ENCODE data around the gene PRORP.
"Not testable (repeated sequence)": the region's sequence is repeated elsewhere in the genome, so short reads cannot be mapped to it uniquely, and the experiment has no call there.

PRORP gene

DNA sequence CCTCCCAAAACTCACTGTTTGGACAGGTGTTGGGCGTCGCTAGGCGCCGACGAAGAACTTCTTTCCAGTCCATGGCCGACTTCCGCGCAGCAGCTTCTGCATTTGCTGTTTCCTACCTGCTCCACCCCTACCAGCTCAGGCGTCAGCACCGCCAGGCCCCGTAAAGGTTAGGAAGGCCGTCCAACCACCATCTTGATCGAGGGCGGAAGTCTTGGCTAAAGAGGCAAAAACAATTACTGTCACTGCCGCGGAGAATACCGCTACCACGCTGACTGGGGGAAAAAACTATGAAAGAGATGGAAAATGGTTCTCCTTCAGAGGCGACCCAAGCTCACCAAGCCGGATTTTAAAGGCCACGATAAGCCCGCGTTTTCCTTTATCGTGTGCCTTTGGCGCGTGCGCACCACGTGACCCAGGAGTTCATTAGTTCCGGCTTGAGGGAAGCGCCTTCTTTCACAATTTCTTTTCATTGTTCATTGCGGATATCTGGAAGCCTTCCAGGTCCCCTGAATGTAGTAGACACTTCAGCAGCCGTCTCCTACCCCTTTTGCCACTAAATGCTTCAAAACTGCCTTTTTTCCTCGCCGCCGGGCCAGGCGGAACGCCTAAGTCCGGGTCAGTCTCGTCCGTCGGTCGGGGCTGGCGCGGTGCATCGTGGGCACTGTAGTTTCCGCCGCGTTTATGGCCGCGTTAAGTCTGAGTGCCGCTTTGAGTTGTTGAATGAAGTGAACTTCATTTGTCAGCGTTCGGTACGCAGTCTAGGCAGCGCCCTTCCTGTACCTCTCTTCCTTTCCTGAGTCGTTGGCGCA is at the start of gene PRORP, which contains the start of gene PPP2R3C:
PRORP (plus strand) TSS at position 666 of the 809 bp plus-strand sequence. CDS start 694 bp downstream, outside the sequence.
PPP2R3C (minus strand) TSS at position 104 of the 809 bp plus-strand sequence; CDS start at position 73, 31 bp downstream.
- peak; percentile 86 for DNase-seq

- DNase-seq = no peak
Observed at GRCh38 chr14:35073486-35073885, 48.9 kb upstream of the PRORP start.

DNA sequence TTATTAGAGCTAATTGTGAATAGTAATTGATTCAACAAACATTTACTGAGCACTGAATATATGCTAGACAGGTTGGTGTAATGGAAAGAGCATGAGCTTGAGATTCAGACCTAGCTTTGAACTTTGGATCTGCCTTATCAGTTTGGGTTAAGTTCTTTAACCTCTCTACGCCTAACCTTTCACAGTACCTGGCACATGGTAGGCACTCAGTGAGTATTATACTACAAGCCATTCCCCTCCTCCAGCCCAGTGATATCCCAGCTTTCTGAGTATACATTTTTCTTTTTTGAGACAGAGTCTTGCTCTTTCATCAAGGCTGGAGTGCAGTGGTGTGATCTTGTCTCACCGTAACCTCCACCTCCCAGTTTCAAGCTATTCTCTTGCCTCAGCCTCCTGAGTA is 44.3 kb upstream of the PRORP start:
- no peak for DNase-seq

DNA sequence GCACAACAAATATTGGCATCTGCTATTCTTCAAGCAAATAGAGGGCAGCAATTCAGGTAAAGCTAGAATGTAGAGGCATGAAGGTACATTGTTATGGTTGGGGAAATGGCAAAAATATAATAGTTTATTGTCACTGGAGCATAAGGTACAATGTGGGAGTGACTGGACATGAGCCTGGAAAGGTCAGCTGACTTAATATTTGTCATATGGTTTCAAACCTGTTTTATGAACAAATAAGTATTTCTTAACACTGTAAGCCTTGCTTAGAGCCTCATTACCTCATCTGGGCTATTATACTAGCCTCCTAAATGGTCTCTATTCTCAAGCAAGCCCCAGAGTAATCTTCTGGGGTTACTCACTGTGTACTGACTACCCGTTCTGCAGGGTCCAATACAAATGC is 42.6 kb upstream of the PRORP start:
- no peak for DNase-seq

DNA sequence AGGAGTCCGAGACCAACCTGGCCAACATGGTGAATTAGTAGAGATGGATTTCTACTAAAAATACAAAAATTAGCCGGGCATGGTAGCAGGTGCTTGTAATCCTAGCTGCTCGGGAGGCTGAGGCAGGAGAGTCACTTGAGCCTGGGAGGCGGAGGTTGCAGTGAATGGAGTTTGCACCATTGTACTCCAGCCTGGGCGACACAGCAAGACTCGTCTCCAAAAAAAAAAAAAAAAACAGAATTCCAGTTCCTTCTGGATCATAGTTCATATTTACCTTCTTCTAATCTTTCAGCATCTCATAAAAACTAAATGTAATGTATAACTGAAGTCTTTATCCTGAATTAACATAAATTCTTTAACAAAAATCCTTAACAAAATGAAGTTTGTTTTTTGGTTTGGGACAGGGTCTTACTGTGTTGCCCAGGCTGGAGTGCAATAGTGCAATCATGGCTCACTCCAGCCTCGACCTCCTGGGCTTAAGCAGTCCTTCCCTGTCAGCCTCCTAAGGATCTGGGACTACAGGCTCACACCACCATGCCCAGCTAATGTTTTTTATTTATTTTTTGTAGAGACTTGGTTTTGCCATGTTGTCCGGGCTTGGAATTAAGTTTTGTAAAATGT is 38.7 kb upstream of the PRORP start:
- no peak for DNase-seq

DNA sequence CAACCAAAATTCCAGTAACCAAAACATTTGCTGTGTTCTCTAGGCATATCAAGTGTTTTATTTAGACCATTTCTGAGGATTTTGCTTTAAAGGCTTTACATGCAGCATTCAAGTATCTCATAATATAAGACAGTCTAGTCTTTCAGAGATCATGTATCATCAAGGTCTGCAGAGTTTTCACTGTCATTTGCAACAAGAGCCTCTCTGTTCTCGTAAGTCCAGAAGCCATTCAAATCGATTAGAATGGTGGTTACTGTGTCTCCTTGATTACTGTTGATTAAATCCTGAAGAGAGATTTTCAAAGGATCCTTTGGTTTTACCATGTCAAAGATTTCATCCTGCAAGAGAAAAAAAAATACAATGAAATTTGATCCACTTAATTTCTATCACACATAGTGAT is 36.9 kb upstream of the PRORP start:
- DNase-seq = no peak

DNA sequence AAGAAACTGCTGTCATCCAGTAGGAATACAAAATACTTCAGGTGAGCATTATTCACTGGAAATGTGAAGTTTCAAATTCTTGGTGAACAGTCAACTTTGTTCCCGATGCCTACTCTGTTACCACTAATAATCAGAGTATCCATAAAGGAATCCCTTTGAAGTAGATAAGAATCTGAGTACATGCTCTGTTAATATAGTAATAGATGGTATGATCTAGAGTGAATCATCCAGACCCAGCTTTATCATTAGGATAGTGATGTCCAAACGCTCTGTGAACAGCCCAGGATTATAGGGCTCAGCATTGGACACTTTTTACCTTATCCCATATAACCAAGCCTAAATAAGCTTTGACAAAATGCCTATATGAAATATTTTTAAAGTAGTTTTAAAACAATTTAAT is 33.8 kb upstream of the PRORP start:
- no peak for DNase-seq

- not testable (repeated sequence) for DNase-seq
Observed at GRCh38 chr14:35094645-35095044, 27.7 kb upstream of the PRORP start.

DNA sequence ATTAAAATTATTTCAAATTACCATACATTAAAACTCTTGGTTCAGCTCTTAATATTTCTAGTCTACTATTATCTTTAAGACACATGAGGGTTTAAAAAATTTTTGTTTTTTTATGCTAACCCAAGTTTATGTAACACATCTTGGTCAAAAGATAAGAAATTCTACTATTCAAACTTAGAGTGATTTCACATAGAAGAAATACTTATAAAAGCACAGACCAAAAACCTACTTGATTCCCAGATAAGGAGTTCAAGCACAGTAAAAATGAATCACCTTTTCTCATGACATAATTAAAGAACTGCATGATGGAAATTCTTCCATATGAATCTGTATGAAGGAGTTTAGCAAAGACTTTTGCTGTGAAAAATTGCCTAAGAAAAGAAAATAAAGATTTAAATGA is 14.5 kb upstream of the PRORP start:
- no peak for DNase-seq

GRCh38 chr14:35112641-35113040 is 9.7 kb upstream of the PRORP start:
- DNase-seq = no peak

DNA sequence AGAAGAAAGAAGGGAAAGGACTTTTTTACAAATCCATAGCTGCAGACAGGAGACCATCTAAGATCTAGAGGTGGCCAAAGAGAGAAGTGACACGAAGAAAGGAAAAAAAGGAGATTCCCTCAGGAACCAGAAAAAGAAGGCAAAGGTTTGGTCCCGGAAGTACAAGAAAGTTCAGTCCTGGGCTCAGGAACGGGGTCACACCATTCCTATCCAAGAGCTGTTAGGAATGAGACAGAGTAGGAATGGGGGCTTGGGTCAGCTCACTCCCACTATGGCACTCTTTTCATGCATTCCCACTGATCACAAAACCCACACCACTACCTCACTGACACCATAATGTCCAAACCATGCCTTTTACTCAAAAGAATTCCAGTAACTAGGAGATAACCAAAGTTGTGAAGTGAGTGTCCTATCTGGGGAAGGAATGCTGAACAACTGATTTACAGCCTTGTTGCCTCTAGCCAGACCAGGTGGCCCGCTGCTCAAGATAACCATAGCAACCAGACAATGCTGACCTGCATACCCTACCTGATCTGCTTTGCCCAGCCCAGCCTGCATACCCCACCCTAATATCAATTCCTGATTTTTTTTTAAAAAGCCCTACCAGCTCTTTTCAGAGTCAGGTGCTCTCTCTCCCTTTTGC is 8.9 kb upstream of the PRORP start:
- DNase-seq = no peak

DNA sequence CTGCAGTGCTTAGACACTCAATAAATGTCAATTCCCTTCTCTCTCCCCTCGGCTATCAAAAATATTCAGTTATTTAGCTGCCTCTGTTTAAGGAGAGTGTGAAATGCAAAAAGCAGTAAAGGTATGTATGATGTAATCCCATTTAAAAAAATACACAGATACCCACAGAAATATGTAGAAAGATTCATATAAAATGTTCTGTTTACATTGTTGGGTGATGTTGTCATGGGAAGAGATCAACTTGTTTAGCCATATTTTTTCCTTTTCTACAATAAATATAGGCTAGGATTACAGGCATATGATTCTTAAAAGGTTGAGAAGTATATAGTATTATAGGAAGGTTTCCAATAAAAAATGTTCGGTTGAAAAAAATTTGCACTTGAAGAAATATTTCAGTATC is 8.3 kb upstream of the PRORP start:
- DNase-seq = no peak

- no peak for DNase-seq
Observed at GRCh38 chr14:35116242-35116641, 6.1 kb upstream of the PRORP start.

DNA sequence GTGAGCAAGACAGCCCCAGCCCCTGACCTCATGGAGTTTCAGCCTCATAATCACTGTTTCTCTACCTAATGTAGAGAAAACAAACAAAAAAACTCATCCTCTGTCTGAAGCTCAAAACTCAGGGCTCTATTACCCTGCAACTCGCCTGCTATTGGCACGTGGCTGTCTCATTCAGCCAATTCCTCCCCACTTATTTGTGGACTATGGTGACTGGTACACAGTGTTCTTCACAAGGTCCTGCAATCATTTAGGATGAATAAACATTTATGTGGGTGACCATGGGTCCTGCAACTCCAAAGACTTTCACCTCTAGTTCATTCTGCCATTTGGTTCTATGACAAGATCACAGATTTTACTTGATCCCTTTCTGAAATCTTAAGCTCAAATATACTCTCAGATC is 5.2 kb upstream of the PRORP start:
- no peak for DNase-seq

DNA sequence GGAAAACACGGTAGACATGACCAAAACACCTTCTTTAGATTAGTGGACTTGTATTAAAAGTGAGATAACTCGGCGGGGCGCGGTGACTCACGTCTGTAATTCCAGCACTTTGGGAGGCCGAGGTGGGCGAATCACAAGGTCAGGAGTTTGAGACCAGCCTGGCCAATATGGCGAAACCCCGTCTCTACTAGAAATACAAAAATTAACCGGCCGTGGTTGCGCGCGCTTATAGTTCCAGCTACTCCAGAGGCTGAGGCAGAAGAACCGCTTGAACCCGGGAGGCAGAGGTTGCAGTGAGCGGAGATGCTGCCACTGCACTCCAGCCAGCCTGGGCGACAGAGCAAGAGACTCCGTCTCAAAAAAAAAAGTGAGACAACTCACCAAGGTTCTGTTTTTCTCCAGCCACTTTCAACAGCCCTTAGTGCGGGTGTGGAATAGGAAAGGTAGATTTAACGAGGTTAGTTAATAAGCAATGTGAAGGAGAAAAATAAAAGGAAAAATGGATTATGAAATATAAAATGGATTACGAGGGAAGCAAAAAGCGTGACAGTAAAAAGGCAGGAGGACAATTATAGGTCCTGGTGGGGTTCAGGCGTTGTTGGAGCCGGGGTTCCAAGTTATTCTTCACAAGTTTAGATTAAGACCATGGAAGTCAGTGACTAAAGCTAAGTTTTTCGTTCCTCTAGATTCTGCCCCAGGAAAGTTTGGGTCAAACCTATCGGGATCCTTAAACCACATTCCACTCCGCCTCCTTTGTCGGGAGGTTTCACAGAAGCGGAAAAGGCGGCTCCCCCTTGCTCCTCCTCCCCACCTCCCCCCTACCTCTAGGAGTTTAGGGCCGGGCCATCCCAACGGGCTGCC is 1.1 kb upstream of the PRORP start:
- no peak for DNase-seq

- no peak for DNase-seq
Observed at GRCh38 chr14:35122696-35123387, 490 bp downstream of the PRORP start.

- no peak for DNase-seq
Observed at GRCh38 chr14:35123388-35123703, 994 bp downstream of the PRORP start.

- no peak for DNase-seq
Observed at GRCh38 chr14:35124127-35124526, 1.8 kb downstream of the PRORP start.

DNA sequence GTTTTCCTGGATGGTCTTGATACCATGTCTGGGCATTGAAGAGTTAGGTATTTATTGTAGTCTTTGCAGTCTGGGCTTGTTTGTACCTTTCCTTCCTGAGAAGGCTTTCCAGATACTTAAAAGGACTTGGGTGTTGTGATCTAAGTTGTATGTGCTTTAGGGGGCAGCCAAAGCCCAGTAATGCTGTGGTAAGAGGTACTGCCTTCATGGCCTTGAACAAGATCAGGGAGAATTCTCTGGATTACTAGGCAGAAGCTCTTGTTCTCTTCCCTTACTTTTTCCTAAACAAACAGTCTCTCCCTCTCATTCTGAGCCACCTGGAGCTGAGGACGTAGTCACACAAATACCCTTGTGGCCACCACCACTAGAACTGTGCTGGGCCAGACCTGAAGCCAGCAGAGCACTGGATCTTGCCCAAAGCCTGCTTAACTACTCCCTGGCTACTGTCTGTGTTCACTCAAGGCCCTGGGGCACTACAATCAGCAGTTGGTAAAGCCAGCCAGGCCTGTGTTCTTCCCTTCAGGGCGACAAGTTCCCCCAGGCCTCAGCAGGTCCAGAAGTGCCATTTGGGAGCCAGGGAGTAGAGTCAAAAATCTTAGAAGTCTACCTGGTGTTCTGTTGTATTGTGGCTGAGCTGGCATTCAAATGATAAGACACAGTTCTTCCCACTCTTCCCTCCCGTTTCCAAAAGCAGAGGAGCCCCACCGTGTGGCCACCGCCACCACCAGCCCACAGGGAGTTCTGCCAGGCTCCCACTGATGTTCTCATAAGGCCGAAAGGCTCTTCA is 11.4 kb downstream of the PRORP start:
- DNase-seq = no peak

- DNase-seq = no peak
Observed at GRCh38 chr14:35134329-35135123, 12.2 kb downstream of the PRORP start.

DNA sequence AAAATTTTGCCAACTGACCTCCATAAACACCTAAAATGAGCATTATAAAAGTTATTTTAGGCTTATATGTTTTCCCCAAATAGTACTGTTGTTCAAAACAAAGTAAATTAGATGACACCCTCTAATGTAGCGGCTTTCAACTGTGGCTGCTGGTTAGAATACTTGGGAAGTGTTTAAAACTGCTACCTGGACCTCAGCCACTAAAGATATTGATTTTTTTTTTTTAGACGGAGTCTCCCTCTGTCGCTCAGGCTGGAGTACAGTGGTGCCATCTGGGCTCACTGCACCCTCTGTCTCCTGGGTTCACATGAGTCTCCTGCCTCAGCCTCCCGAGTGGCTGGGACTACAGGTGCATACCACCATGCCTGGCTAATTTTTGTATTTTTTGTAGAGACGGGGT is 16.2 kb downstream of the PRORP start:
- DNase-seq = no peak

Measured in activated effector memory CD4-positive, alpha-beta T cell treated with Interleukin-2 at 50 U/mL for 16 hours (primary cell).